GM04504 (cell line): ENCODE results near the gene SESN1.
"Not testable (repeated sequence)": the region's sequence is repeated elsewhere in the genome, so short reads cannot be mapped to it uniquely, and the experiment has no call there.

ENCODE experiments used
- DNase-seq: peaks from one replicate; pipeline ENCODE4 v3.0.0-alpha.2; 2012; ENCODE audit warnings: low read depth

SESN1 gene

GRCh38 chr6:109095036-109095834 is 589 bp upstream of the SESN1 start, which contains the start of gene CEP57L1:
Gene CEP57L1 (plus strand): TSS chr6:109095507. CDS start chr6:109145222, 49,715 bp downstream.
- peak; percentile 94 for DNase-seq

- no peak for DNase-seq
Observed at GRCh38 chr6:109093732-109094415, 772 bp downstream of the SESN1 start.

GRCh38 chr6:109092074-109092473 is 2.6 kb downstream of the SESN1 start:
- DNase-seq, result no peak

- DNase-seq, result no peak
Observed at GRCh38 chr6:109091314-109092024, 3.2 kb downstream of the SESN1 start.

GRCh38 chr6:109088995-109089394 is 5.7 kb downstream of the SESN1 start:
- no peak for DNase-seq

GRCh38 chr6:109087661-109088264 is 6.9 kb downstream of the SESN1 start:
- no peak for DNase-seq

GRCh38 chr6:109084146-109084545 is 10.5 kb downstream of the SESN1 start:
- DNase-seq, result not testable (repeated sequence)

GRCh38 chr6:109083657-109084056 is 11.0 kb downstream of the SESN1 start:
- DNase-seq, result no peak

- DNase-seq, result no peak
Observed at GRCh38 chr6:109082188-109082577, 12.5 kb downstream of the SESN1 start.

GRCh38 chr6:109081516-109082187 is 13.0 kb downstream of the SESN1 start:
- no peak for DNase-seq

GRCh38 chr6:109081026-109081425 is 13.6 kb downstream of the SESN1 start:
- no peak for DNase-seq

GRCh38 chr6:109079981-109080380 is 14.7 kb downstream of the SESN1 start:
- DNase-seq, result no peak

GRCh38 chr6:109076377-109076776 is 18.3 kb downstream of the SESN1 start:
- DNase-seq, result no peak

- peak; percentile 74 for DNase-seq
Observed at GRCh38 chr6:109075934-109076333, 18.7 kb downstream of the SESN1 start.

- DNase-seq, result no peak
Observed at GRCh38 chr6:109074133-109074415, 20.6 kb downstream of the SESN1 start.

GRCh38 chr6:109073344-109074132 is 21.1 kb downstream of the SESN1 start:
- no peak for DNase-seq

- no peak for DNase-seq
Observed at GRCh38 chr6:109071125-109071917, 23.3 kb downstream of the SESN1 start.

GRCh38 chr6:109069746-109070145 is 24.9 kb downstream of the SESN1 start:
- DNase-seq, result no peak

- no peak for DNase-seq
Observed at GRCh38 chr6:109062767-109063352, 31.8 kb downstream of the SESN1 start.

- no peak for DNase-seq
Observed at GRCh38 chr6:109062216-109062615, 32.4 kb downstream of the SESN1 start.
